Right atrium auricular region (tissue), 2 donors: ENCODE results near the gene SMIM38. TPM values are rescaled to one million over a fixed set of nuclear protein-coding genes. Genes with fewer than 3 reads are reported as not detected.

Source experiments
- DNase-seq: peaks from one replicate; pipeline ENCODE4 v3.0.0-alpha.2; 2019; ENCODE audit warnings: low spot score
- H3K27ac ChIP-seq, 2 donors: fragments of 200-600 bp; sonication (generic); 1 replicate in 1 of 2; 2 replicates in 1 of 2; pipeline ENCODE4 v1.5.1; 2016 to 2019
- H3K27me3 ChIP-seq, 2 donors: fragments of 200-600 bp; sonication (generic); one replicate each; pipeline versions ENCODE4 v1.5.1 to v1.6.0; 2017 to 2019
- H3K36me3 ChIP-seq: fragments of 200-600 bp; sonication (generic); one replicate; pipeline ENCODE4 v1.5.1; 2016
- H3K4me1 ChIP-seq, 2 donors: fragments of 200-600 bp; sonication (generic); one replicate each; pipeline versions ENCODE4 v1.5.1 to v1.6.0; 2017 to 2019
- H3K4me3 ChIP-seq, 2 donors: fragments of 200-600 bp; sonication (generic); 1 replicate in 1 of 2; 2 replicates in 1 of 2; pipeline ENCODE4 v1.5.1; 2017 to 2019; ENCODE audit warnings: mild to moderate bottlenecking in 1 of 2, moderate library complexity in 1 of 2
- H3K9me3 ChIP-seq, 2 donors: fragments of 200-600 bp; sonication (generic); one replicate each; pipeline ENCODE4 v1.5.1; 2019
- total RNA-seq, 2 donors: library from RNA; depleted of rRNA; stranded (reverse); fragments of >200 nt; gene quantifications; one replicate each; pipeline ENCODE4 v1.1.0, GENCODE V29; 2016
- TF ChIP-seq, protein P1 (sequence below), 2 donors: fragments of 200-600 bp; sonication (generic); IDR thresholded peaks; one replicate each; pipeline ENCODE4 v1.5.1; 2019; ENCODE audit warnings: antibody characterized with exemption in 2 of 2

Gene SMIM38
- total RNA-seq, 2 donors from 2014 or later: 0.35 TPM; not detected in 1

DNA sequence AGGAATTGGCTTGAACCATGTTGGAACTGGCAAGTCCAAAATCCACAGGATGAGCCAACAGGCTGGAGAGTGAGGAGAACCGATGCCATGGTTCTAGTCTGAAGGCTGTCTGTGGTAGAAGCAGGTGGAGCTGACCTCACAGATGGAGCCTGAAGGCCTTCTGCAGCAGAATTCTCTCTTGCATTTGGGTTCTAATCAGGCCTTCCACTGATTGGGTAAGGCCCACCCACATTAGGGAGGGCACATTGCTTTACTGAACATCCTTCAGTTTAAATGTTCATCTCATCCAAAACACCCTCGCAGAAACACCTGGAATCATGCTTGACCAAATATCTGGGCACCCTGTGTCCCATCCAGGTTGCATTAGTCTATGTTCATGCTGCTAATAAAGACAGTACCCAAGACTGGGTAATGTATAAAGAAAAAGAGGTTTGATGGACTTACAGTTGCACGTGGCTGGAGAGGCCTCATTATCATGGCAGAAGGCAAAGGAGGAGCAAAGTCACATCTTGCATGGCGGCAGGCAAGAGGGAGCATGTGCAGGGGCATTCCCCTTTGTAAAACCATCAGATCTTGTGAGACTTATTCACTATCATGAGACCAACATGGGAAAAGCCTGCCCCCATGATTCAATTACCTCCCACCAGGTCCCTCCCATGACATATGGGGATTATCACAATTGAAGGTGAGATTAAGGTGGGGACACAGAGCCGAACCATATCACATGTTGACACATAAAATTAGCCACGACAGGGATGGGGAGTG lies 15.9 kb downstream of the SMIM38 start:
- H3K4me1 ChIP-seq: peaks cover 0 to 6% of the 10 kb centered on the region in 2 donors
- no peaks in the 10 kb centered on the region for H3K27me3 ChIP-seq
- H3K9me3 ChIP-seq: no peaks in the 10 kb centered on the region
- H3K27ac ChIP-seq: no peak overlapping the region
- H3K4me3 ChIP-seq: no peak overlapping the region
- H3K36me3 ChIP-seq: no peaks in the 10 kb centered on the region
- no peak for DNase-seq
- TF ChIP-seq, protein P1, sequence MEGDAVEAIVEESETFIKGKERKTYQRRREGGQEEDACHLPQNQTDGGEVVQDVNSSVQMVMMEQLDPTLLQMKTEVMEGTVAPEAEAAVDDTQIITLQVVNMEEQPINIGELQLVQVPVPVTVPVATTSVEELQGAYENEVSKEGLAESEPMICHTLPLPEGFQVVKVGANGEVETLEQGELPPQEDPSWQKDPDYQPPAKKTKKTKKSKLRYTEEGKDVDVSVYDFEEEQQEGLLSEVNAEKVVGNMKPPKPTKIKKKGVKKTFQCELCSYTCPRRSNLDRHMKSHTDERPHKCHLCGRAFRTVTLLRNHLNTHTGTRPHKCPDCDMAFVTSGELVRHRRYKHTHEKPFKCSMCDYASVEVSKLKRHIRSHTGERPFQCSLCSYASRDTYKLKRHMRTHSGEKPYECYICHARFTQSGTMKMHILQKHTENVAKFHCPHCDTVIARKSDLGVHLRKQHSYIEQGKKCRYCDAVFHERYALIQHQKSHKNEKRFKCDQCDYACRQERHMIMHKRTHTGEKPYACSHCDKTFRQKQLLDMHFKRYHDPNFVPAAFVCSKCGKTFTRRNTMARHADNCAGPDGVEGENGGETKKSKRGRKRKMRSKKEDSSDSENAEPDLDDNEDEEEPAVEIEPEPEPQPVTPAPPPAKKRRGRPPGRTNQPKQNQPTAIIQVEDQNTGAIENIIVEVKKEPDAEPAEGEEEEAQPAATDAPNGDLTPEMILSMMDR (IDR thresholded peaks at IDR 0.05): no peak

DNA sequence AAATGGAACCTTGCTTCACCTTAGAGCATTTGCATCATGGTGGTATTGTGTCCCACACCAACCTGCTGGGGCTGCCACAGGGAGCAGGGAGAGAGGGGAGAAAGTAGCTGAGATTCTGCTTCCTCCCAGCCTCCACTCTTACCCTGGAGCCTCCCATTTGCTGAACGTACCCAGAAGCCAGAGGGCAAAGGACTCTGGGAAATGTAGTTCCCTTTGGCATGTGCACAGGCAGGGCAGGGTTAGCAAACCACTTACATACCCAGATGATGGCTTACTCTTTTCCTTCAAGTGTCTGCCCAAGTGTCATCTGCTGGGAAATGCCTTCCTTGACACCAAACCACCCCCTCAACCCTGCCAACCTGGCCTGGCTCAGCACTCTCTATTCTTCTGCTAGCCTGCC lies 16.9 kb downstream of the SMIM38 start:
- TF ChIP-seq, protein P1 (IDR thresholded peaks at IDR 0.05): no peak
- Histone ChIP-seq H3K4me3 (no peak overlapping the region), H3K4me1 (no peaks in the 10 kb centered on the region), H3K36me3 (no peaks in the 10 kb centered on the region), H3K27me3 (no peaks in the 10 kb centered on the region), H3K27ac (no peak overlapping the region), H3K9me3 (no peaks in the 10 kb centered on the region)
- no peak for DNase-seq

DNA sequence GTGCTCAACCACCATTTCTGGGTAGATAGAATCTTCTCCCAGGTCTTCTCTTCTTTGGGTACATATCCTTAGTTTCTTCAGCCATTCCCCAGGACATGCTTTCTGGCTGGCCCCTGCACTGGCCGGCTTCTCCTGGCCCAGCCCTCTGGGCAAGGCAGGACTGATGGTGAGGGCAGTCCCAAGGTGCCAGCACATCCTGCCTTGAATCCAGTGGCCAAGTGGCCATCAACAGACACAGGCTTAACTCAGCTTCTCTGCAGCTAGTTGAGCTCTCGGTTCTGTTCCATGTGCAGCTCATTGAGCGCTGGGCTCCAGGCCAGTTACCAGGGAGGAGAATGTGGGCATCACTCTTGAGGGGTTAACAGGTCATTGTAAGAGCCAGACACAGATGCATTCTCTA lies 17.6 kb downstream of the SMIM38 start:
- TF ChIP-seq, protein P1 (IDR thresholded peaks at IDR 0.05): no peak
- Histone ChIP-seq H3K36me3 (no peaks in the 10 kb centered on the region), H3K27me3 (no peaks in the 10 kb centered on the region), H3K27ac (no peak overlapping the region), H3K4me3 (no peak overlapping the region), H3K4me1 (no peaks in the 10 kb centered on the region), H3K9me3 (no peaks in the 10 kb centered on the region)
- no peak for DNase-seq

DNA sequence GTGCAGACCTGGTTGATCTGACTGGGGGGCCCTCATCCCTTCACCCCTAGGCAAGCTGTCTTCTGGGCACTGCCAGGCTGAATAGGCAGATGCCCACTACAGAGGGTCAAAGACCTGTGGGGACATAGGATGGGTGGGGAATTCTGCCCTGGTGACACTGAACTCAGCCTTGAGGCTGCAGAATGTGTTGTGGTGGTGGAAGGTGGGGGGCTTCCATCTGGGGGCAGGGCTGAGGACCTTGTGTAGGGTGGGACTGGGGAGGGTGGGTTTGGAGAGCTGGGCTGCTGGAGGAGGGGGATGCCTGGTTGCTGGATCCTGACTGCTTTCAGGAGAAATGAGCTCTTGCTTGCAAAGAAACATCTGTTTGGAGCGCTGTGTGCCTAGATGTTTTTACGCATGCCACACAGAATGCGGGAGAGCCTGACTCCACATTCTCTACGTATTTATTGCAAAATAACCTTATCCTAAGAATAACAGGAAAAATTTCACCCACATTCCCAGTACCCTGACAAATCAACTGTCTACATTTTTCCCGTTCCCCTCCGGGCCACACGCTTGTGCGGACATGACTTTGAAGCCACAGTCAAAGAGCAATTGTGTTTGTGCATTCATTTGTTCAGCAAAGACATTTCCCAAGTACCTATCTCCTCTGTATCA lies 18.3 kb downstream of the SMIM38 start:
- Histone ChIP-seq H3K27ac (no peak overlapping the region), H3K4me3 (no peak overlapping the region), H3K9me3 (no peaks in the 10 kb centered on the region), H3K27me3 (no peaks in the 10 kb centered on the region), H3K4me1 (no peaks in the 10 kb centered on the region), H3K36me3 (no peaks in the 10 kb centered on the region)
- no peak for DNase-seq
- TF ChIP-seq, protein P1 (IDR thresholded peaks at IDR 0.05): no peak

GRCh38 chr11:69174841-69175240 lies 19.1 kb downstream of the SMIM38 start:
- TF ChIP-seq, protein P1 (IDR thresholded peaks at IDR 0.05): no peak
- no peak for DNase-seq

More at GRCh38 chr11:69174841-69175240, 19.1 kb downstream of the SMIM38 start:
- no peaks in the 10 kb centered on the region for H3K27me3 ChIP-seq
- no peaks in the 10 kb centered on the region for H3K9me3 ChIP-seq
- no peak overlapping the region for H3K4me3 ChIP-seq
- no peaks in the 10 kb centered on the region for H3K36me3 ChIP-seq
- H3K4me1 ChIP-seq: no peaks in the 10 kb centered on the region
- H3K27ac ChIP-seq: no peak overlapping the region
